NCI-H510A treated with DMSO at 0.1 percent for 48 hours (cell line): ENCODE measurements around the gene DOHH.
"Not testable (repeated sequence)": the region's sequence is repeated elsewhere in the genome, so short reads cannot be mapped to it uniquely, and the experiment has no call there.

ENCODE experiments used
- DNase-seq: peaks from one replicate; lab custom pipeline; 2025; lab: John Stamatoyannopoulos, UW

The DOHH gene

DNA sequence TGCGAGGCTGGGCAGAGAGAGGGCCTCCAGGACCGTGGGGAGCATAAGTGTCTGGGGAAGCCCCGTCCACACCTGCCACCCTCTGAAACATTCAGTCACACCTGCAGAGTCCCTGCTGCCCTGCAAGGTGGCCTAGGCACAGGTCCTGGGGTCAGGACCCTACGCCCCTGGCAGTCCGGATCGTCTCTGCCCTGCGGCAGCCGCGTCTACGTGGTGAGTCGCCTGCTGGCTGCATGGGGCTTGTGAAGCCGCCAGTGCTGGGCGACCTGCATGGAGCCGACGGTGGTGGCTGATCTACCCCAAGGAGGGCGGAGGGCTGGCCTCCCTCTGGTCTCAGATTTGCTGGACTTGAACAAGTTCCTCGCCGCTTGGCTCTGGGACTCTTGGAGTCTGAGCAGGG lies 18.7 kb upstream of the DOHH start:
- no peak for DNase-seq

- DNase-seq = no peak
Measured at GRCh38 chr19:3518659-3519058, 18.2 kb upstream of the DOHH start.

DNA sequence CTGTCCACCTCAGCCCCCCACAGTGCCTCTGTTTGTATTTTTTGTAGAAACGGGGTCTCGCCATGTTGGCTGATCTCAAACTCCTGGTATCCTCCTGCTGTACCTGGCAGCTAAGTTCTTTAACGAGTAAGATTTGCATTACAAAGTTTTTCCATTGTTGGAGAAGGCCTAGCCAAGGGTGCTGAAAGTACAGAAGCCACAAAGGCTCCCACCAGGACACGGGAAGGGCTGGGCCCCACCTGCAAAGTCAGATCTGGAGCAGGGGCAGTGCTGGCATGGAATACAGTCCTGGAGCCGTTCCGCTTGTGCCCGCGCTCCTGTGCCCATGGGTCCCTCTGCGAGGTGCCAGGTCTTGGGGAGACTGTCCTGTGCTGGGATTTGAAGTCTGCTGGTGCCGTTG lies 17.8 kb upstream of the DOHH start:
- no peak for DNase-seq

GRCh38 chr19:3517638-3518037 lies 17.2 kb upstream of the DOHH start:
- DNase-seq = no peak

DNA sequence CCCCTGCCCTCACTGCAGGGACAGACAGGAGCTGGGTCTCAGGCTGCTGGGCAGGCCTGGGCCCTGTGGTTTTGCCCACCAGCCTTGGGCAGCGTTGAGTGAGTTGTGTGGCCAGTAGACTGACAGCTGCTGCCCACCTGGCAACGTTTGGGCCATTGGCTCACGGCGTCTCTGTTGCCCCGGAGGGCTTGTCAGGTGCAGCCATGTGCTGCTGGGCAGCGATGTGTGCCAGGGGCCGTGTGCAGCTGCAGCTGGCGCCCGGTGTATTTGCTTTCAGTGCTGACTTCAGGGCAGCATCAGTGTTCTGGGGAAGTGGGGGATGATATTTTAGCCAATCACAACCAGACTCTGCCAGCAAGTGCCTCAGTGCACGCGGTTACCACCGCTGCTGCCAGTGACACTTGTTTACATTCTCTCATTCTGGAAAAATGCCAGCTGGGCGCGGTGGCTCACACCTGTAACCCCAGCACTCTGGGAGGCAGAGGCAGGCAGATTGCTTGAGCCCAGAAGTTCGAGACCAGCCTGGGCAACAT lies 16.3 kb upstream of the DOHH start:
- peak; percentile 75 for DNase-seq

DNA sequence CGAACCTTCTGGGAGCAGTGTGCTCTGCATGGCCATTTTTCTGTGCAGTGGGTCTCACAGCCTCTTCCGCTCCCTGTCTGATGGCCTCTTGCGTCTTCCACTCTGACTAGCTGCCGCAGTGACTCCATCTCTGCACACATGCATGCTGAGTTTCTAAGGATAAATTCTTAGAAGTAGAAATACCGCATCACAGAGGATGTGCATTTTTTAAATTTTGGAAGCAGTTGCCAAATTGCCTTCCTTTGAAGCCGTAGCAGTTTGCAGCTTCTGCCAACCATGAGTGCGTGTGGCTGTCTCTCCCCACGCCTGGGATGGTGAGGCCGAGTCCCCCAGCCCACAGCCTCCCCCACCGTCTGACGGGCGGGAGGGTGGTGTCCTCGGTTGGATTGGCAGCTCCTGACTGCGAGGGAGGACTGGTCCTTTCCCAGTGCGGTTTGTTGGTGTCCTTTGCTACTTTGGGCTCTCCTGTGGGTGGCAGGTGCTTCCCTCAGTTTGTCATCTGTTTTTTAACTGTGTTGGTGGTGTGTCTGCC lies 15.5 kb upstream of the DOHH start:
- no peak for DNase-seq

DNA sequence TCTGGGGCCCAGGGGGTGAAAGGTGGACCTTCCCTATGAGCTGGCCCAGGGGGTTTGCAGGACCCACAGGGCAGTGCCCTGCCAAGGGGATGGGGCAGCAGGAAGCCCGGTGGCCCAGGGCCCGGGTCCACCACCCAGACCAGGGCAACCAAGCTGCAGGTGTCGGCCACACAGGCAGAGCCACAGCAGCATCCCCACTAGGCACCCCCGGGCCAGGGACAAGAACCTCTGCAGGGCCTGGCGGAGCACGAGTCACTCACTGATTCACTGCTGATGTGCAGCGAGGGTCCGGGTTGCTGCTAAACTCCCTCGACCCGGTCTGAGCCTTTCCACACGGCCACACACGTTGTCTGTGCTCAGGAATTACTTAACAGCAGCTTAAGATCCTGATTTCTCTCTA lies 14.5 kb upstream of the DOHH start:
- no peak for DNase-seq

DNA sequence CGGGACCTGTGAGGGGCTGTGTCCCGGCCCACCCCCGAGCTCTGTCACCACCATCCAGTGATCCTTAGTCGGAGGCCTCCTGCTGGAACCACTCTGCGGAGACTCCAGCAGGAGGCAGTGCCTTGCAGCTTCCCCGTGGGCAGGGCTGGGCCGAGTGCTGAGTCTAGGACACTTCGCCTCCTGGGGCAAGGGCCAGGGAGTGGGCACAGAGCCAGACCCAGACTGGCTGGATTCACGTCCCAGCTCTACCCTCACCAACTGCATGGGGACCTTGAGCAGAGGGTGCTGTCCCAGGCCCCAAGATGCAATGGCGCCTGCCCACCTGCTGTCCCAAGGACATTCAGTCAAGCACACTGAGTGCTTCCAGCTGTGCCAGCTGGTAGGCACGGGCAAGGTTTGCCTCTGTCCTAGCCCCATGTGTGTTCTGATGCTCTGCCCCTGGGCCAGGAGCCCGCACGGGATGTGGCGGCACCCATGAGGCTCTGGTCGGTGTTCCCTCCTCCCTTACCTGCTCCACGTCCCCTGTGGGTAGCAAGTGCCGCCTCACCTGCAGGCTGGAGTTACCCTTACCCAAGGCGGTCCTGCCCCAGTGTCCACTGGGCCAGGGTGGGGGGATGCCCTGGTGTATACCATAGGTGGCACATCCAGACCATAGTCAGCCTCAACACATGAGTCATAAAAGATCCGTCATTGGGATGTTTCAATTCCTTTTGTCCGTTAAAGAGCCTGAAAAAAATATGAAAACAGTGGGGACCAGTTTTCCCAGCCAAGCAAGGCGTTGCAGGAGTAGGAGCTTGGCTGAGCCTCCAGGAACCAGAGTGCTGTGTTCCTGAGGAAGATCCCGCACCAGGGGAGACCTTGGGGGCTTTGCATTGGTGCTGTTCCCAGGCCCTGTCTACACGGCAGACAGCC lies 13.0 kb upstream of the DOHH start:
- DNase-seq = no peak

DNA sequence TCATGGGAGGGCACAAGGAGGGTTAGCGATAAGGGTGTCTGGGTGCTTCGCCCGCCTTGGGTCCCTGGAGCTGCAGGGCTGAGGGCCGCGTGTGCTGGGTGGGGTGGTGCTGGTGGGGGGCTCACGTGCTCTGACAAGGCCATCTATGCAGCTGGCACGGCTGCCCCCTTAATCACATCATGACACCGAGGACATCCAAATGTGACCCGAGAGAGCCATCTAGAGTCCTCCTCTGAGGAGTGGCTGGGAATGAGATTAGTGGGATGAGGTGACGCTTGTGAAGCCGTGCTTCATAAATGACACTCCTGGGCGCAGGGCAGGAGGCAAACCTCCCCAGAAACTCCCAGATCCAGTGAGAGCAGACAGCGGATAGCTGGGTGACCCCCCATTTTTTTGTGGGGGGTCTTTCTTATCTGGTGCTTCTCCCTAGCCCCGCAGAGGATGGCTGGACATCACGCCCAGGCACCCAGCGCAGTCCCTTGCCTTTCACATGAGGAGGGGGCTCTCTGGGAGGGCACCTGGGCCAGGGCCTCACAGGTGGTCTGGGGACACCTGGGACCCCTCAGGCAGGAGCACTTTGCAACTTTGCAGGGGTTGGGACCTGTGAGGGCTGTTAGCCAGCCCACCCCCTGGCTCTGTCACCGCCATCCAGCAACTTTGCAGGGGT lies 12.2 kb upstream of the DOHH start:
- DNase-seq = no peak

- DNase-seq = no peak
Measured at GRCh38 chr19:3511506-3512251, 11.2 kb upstream of the DOHH start.

DNA sequence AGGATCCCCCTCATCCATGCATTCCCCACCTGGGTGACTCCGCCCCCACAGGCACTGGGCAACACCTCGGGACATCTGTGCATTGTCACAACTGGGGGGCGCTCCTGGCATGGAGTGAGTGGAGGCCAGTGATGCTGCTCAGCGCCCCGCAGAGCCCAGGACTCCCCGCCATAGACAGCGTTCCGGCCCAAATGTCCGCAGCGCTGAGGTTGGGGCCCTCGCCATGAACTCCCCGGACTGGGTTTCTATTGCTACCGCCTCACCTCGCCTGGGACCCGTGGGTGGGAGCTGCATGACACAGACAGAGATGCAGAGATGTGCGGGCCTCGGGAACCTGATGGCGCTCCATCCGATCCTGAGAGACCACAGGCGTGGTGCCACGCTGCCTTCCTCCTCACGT lies 10.3 kb upstream of the DOHH start:
- DNase-seq = no peak

DNA sequence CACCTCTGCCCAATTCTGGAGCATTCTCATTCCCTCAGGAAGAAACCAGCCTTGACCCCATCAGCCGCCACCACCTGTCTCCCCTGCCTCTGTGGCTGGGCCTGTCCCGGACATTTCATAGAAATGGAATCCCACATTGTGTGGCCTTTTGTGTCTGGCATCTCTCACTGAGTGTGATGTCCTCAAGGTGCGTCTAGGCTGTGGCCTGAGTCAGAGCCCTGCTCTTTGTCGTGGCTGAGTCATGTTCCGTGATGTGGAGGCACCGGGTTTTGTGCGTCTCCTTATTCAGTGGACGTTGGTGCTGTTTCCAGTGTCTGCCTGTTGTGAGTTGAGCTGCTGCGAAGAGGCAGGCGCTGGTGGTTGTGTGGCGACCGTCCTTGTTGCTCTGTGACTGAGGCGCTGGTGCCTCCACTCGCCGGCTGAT lies 9.1 kb upstream of the DOHH start:
- no peak for DNase-seq

GRCh38 chr19:3508771-3509535 lies 8.5 kb upstream of the DOHH start:
- no peak for DNase-seq

GRCh38 chr19:3508121-3508661 lies 7.7 kb upstream of the DOHH start:
- not testable (repeated sequence) for DNase-seq

DNA sequence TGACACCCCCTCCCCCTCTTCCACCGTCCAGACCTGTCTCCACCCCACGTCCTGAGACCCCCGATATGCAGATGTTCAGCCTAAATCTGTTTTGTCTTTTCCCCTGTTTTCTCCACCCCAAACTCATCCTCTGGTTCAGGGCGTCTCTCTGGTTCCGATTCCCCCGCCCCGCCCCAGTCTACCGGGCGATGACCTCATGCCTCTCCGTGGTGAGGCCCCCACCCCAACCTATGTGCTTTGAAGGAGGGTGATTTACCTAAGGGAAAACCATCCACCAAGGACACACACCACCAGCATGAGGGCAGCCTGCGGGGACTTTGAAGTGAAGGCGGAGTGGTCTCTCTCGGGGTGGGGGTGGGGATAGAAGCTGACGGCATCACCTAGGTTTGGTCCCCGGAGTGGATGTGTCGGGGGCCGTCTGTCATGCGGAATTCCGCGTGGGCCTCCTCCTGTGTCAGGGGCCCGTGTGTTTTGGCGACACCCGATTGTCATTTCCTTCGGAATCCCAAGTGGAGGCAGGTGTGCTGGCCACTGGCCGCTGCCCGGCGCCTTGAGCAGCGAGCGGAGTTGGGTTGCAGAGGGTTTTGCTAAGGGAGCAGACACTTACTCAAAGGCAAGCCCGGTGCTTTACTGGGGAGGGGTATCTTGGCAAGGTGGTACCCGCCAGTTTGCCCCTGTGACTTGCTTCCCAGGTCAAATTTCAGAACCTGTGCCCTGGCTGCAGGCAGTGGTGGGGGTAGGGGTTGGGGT lies 7.1 kb upstream of the DOHH start:
- DNase-seq = no peak

DNA sequence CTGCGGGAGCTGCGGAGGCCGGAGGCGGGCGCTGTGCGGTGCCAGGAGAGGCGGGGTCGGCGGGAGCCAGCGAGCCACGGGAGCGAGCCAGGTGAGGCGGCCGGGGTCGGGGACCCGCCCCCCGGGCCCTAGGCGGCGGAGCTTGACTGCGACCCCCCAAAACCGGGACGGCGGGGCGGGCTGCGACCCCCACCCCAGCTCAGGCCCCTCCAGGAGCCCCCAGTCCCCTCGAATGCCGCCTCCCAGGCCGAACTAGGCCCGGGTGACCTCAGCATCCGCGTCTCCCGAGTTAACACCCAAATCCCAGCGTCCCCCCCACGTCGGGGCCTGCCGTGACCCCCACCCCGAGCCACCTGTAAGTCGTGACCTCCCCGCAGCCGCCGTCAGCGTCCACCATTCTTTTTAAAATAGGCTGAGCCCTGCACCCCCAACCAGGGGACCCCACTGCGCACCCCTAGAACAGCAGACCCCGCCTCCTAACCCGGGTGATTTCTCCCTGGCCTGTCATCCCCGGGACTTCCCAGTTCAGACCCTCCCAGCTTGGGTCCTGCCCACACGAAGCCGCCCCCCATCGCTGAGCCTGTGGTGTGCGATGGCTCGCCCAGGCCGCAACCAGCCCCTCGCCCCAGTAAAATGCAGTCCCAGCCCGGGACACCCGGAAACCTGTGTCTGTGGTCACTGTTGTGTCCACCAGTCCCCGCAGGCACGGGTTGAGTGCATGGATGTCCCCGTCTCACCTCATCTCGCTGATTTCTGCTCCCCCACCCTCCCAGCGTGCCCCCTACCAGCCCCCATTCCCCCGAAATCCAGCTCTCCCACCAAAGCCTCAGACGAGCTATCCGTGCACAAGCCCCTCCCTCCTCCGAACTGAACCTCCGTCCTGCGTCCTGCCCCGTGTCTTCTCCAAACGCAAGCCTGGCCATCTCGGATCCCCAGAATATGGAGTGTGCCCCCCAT lies 6.2 kb upstream of the DOHH start:
- no peak for DNase-seq

DNA sequence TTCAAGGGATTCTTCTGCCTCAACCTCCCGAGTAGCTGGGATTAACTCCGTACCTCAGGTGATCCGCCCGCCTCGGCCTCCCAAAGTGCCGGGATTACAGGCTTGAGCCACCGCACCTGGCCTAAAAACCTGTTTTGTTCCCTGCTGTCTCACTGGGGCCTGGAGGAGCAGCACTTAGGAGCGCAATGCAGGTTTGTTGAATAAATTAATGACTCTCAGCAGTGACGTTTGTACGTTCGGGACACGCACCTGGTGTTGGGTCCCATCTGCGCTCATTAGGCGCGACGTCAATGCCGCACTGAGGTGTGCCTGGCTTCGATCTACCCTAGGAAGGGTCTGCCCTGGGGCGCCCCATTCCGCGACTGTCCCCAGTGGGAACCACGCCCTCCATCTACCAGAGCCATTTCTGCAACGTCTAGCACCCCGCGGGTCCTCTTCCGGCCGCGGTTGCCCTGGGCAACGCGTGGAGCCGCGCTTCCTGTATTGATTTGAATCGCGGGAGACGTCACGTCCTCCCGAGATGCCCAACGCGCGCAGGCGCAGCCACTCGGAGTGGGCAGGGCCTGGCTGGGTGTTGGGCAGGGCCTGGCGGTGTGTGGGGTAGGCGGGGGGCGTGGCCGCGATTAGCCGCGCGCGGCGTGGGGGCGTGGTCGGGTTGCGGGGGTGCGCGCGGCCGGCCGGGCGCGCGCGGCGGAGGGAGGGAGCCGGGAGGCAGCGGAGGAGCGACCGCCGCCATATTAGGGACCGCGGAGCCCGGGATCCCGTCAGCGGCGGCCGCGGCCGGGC lies 5.3 kb upstream of the DOHH start, which contains the start of gene FZR1:
TSS of gene FZR1 (plus strand) at position 714 of the 786 bp plus-strand sequence. CDS start 16,679 bp downstream, outside the sequence.
- peak; percentile 89 for DNase-seq

DNA sequence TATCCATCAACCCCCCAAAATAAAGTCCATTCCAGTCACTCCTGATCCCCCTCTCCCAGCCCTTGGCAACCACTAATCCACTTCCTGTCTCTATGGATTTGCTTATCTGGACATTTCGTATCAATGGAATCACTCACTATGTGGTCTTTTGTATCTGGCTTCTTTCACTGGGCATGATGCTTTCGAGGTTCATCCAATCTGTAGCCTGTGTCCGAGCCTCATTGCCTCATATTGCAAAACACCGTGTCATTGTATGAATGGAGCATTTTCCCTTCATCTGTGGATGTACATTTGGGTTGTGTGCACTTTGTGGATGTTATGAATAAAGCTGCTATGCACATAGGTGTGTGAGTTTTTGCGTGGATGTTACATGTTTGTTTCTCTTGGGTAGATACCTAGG lies 4.3 kb upstream of the DOHH start:
- no peak for DNase-seq
